ENCODE results near the gene SLC32A1. TPM values are rescaled to one million over a fixed set of nuclear protein-coding genes. Genes with fewer than 3 reads are reported as not detected.

Gene SLC32A1
- total RNA-seq, 8 experiments from 2014 or later, result 0.14 to 2.4 (median 0.59) TPM; not detected in 1

DNA sequence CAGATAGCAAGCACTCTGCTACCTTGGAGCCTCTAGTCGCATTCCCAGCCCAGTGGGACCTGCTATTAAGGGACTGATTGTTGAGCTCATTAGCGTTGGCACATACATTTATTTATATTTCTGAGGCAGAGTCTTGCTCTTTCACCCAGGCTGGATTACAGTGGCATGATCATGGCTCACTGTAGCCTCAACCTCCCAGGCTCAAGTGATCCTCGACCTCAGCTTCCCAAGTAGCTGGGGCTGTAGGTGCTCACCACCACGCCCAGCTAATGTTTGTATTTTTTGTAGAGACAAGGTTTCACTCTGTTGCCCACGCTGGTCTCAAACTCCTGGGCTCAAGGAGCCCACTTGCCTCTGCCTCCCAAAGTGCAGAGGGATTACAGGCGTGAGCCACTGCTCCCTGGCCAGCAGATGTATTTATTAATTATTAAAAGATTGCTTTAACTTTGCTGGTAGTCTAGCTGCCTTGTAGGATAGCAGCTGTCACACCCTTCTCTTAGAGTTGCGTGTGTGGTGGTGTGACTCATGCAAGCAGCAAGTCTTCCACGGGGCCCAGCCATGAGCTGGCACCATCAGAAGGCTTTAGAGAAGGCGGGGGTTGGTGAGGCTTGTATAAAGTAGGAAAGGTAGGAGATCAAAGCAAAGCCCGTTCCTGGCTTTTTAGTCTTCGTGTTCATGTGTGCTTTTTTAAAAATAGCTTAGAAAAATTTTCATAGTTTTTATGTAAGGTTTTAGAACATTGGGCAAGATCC lies 40.5 kb downstream of the SLC32A1 start:
- peak in 3 of 8 experiments; percentile 57 to 100 (median 100) for ATAC-seq (replicated peaks in 6 of 8)
- Histone ChIP-seq H3K4me3 (no peak overlapping the region), H3K4me1 (replicated peaks in 1 of 2) (no peaks in the 10 kb centered on the region), H3K27ac (no peak overlapping the region)
- in situ Hi-C loops (cut with MboI; ENCODE audit: low pct_unique_long_range_greater_than_20kb in 2 of 9, low sequenced_read_pairs in 9 of 9, unreplicated experiment in 9 of 9), result no loop called here
- WGBS, 10 experiments, result 30 to 97% (median 86%) methylated on average over 2 to 9 of the region's 11 CpGs; no CpG with 5 or more reads in 1 of the 10 experiments

DNA sequence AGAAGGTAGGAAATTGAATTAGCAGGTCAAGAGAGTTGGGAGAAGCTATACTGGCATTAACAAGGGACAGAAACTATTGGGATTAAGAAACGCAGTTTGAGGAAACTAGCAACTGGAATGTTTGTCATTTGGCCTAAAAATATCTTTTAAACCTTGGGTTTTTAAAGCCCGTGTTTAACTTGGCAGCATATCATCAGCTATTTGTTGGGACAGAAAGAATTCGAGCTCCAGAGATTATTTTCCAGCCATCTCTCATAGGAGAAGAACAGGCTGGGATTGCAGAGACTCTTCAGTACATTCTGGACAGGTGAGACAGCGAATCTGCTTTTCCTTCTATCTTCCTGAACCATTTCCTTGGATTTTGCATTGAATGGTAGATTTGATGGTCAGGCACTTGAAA lies 41.8 kb downstream of the SLC32A1 start:
- no peaks in the 10 kb centered on the region for H3K4me1 ChIP-seq (replicated peaks in 1 of 2)
- no peak for ATAC-seq (replicated peaks in 6 of 8)
- in situ Hi-C loops (cut with MboI; ENCODE audit: low pct_unique_long_range_greater_than_20kb in 2 of 9, low sequenced_read_pairs in 9 of 9, unreplicated experiment in 9 of 9), result no loop called here
- H3K4me3 ChIP-seq, result no peak overlapping the region
- no peak overlapping the region for H3K27ac ChIP-seq
- 67 to 100% (median 95%) methylated on average over 2 to 4 of the region's 4 CpGs for WGBS, 10 experiments

DNA sequence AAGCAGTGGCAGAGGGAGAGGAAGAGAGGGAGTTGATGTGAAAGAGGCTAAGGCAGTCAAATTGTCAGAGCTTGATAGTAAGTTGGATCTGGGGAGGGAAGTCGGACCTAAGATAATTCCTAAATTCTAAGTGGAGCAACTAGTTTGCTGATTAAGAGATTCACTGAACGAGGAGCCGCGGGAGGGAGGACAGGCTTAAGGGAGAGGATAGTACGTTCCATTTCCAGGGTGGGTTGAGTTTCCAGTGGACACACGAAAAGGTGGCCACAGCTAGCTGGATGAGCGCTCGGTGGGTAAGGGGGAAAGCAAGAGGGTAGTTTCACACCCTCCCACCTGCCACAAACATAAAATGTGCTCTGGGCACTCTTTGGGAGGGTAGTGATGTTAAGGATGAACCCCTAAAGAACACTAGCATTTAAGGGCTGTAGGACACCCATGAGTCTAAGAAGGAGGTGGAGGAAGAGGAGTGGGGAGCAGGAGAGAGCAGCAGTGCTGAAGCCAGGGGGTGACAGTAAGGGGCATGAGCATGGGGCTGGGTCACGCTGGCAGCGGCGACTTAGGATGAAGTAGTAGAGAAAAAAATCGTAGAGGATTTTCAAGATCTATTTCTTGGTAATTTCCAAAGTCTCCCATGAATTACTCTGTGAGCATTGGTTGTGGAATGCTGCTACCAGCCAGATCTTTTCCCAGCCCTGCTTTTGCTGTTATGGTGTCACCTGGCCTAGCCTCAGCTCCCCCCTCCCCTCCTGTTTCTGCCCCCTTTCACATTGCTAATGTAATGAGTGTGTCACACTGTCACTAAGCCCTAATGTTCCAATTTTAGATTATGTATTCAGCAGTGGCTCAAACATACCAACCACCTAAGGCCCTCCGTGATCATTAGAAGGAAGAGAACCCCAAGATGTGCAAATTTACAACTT lies 45.4 kb downstream of the SLC32A1 start:
- Histone ChIP-seq H3K4me3 (no peak overlapping the region), H3K27ac (no peak overlapping the region), H3K4me1 (replicated peaks in 1 of 2) (no peaks in the 10 kb centered on the region)
- WGBS, 10 experiments, result 60 to 100% (median 96%) methylated on average over 1 to 11 of the region's 13 CpGs; no CpG with 5 or more reads in 1 of the 10 experiments
- ATAC-seq (replicated peaks in 6 of 8), result no peak
- in situ Hi-C loops (cut with MboI; ENCODE audit: low pct_unique_long_range_greater_than_20kb in 2 of 9, low sequenced_read_pairs in 9 of 9, unreplicated experiment in 9 of 9), result no loop called here

DNA sequence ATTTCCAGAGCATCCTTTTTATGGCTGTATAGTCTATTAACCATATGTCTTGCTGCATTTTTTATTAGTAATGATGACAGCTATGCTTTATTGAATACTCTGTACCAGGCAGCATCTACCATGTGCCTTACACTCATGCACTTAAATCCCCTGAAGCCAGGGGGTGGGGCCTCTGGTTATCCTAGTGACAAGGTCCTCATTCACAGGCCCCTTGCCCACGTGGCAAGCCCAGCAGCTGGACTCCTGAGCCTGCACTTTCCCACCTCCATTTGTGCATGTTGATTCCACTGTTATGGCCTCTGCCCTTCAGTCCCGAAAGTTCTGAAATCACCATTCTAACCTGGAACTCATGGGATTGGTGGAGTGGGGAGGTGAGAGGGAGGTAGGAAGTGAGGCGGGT lies 46.3 kb downstream of the SLC32A1 start:
- H3K4me1 ChIP-seq (replicated peaks in 1 of 2), result no peaks in the 10 kb centered on the region
- ATAC-seq (replicated peaks in 6 of 8), result no peak
- no peak overlapping the region for H3K4me3 ChIP-seq
- no peak overlapping the region for H3K27ac ChIP-seq
- WGBS, 10 experiments, result 80 to 100% (median 100%) methylated on average over 1 to 2 of the region's 3 CpGs; no CpG with 5 or more reads in 5 of the 10 experiments
- in situ Hi-C loops (cut with MboI; ENCODE audit: low pct_unique_long_range_greater_than_20kb in 2 of 9, low sequenced_read_pairs in 9 of 9, unreplicated experiment in 9 of 9), result no loop called here

DNA sequence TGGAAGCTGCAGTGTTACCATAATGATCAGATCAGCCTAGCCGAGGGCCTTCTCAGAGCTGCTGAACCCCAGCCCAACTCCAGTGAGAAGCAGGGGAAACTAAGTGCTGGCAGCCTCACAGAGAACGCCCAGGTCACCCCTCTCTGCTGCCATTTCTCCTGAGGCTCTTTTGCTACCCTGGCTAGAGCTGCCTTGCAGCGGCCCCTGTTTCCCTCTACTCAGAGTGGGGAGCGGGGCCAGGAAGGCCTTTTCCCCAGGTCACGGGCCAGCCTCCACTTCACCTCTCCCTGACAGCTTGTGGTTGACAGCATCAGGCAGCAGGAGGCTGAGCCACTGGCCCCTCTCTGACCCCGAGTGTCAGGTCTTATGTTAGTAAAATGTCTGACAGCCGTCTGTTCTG lies 46.7 kb downstream of the SLC32A1 start:
- 60 to 100% (median 80%) methylated on average over 1 of the region's 7 CpGs; no CpG with 5 or more reads in 6 of the 10 experiments for WGBS, 10 experiments
- in situ Hi-C loops (cut with MboI; ENCODE audit: low pct_unique_long_range_greater_than_20kb in 2 of 9, low sequenced_read_pairs in 9 of 9, unreplicated experiment in 9 of 9), result no loop called here
- H3K27ac ChIP-seq, result no peak overlapping the region
- ATAC-seq (replicated peaks in 6 of 8), result no peak
- H3K4me1 ChIP-seq (replicated peaks in 1 of 2), result no peaks in the 10 kb centered on the region
- H3K4me3 ChIP-seq, result no peak overlapping the region

DNA sequence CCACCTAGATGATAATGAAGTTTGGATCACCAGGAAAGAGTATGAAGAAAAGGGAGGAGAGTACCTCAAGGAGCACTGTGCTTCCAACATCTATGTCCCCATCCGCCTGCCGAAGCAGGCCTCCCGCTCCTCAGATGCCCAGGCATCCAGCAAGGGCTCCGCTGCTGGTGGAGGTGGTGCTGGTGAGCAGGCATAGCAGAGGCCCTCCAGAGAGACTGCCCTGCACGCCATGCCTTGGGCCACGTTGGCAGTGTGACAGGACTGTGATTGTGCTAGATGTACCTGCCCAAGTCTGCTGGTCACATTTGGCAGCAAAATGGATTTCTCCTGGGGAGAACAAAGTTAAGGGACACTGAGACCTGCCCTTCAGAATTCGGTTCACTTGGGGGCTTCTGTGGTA lies 47.3 kb downstream of the SLC32A1 start:
- no peaks in the 10 kb centered on the region for H3K4me1 ChIP-seq (replicated peaks in 1 of 2)
- 83 to 100% (median 92%) methylated on average over 1 to 4 of the region's 7 CpGs; no CpG with 5 or more reads in 4 of the 10 experiments for WGBS, 10 experiments
- H3K27ac ChIP-seq, result no peak overlapping the region
- ATAC-seq (replicated peaks in 6 of 8), result no peak
- no peak overlapping the region for H3K4me3 ChIP-seq
- in situ Hi-C loops (cut with MboI; ENCODE audit: low pct_unique_long_range_greater_than_20kb in 2 of 9, low sequenced_read_pairs in 9 of 9, unreplicated experiment in 9 of 9), result no loop called here

DNA sequence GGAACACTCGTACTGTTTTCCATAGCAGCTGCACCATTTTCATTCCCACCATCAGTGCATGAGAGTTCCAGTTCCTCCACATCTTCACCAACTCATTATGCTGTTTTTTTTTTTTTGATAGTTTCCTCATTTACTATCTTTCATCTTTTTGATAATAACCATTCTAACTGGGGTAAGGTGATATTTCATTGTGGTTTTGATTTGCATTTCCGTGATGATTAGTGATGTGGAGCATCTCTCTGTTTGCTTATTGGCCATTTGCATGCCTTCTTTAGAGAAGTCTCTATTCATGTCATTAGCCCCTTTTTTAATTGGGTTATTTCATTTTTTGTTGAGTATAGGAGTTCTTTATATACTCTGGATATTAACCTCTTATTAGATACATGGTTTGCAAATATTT lies 49.9 kb downstream of the SLC32A1 start:
- Histone ChIP-seq H3K27ac (no peak overlapping the region), H3K4me1 (replicated peaks in 1 of 2) (no peaks in the 10 kb centered on the region), H3K4me3 (no peak overlapping the region)
- ATAC-seq (replicated peaks in 6 of 8), result no peak
- WGBS, 10 experiments, result 73 to 100% (median 100%) methylated on average over 1 to 2 of the region's 2 CpGs; no CpG with 5 or more reads in 1 of the 10 experiments
- in situ Hi-C loops (cut with MboI; ENCODE audit: low pct_unique_long_range_greater_than_20kb in 2 of 9, low sequenced_read_pairs in 9 of 9, unreplicated experiment in 9 of 9), result no loop called here

DNA sequence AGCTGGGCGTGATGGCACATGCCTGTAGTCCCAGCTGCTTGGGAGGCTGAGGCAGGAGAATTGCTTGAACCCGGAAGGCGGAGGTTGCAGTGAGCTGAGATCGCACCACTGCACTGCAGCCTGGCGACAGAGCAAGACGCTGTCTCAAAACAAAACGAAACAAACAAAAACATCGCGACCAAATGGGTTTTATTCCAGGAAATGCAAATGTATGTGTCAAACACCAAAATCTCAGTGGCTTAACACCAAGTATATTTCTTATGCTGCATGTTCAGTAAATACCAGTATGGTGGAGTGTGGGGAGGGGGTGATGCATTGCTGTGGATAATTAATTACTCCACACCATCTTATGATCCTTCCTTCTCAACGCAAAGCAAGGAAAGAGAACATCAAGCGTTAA lies 52.1 kb downstream of the SLC32A1 start:
- ATAC-seq (replicated peaks in 6 of 8), result no peak
- in situ Hi-C loops (cut with MboI; ENCODE audit: low pct_unique_long_range_greater_than_20kb in 2 of 9, low sequenced_read_pairs in 9 of 9, unreplicated experiment in 9 of 9), result no loop called here
- peaks cover 4 to 8% of the 10 kb centered on the region in 2 donors for H3K4me1 ChIP-seq (replicated peaks in 1 of 2)
- WGBS, 10 experiments, result 94 to 100% (median 97%) methylated on average over 2 to 8 of the region's 11 CpGs; no CpG with 5 or more reads in 2 of the 10 experiments
- no peak overlapping the region for H3K27ac ChIP-seq
- H3K4me3 ChIP-seq, result no peak overlapping the region

Other genes with a start within 250 kb of the SLC32A1 start
- gene ADIG, start 143.3 kb upstream of the SLC32A1 start, total RNA-seq, result not detected
- gene ARHGAP40, start 122.7 kb upstream of the SLC32A1 start, total RNA-seq, result under 1 TPM in 2 of 8 experiments, not detected in 6; 0.21 to 0.95 TPM
- gene ACTR5, start 24.0 kb downstream of the SLC32A1 start, total RNA-seq, result 1 to 10 TPM; 4.3 to 8.0 (median 5.3) TPM
- gene PPP1R16B, start 81.2 kb downstream of the SLC32A1 start, total RNA-seq, result 1 to 10 TPM in 6 of 8 experiments, under 1 TPM in 2; 0.14 to 3.7 (median 2.6) TPM
- 10 to 100 TPM in 3 of 8 experiments, 1 to 10 TPM in 4, under 1 TPM in 1; 0.86 to 22.0 (median 3.3) TPM for gene FAM83D, start 201.9 kb downstream of the SLC32A1 start, total RNA-seq
- gene DHX35, start 237.9 kb downstream of the SLC32A1 start, total RNA-seq, result 10 to 100 TPM in 6 of 8 experiments, 1 to 10 TPM in 2; 6.9 to 16.6 (median 11.4) TPM

Data from motor neuron (in vitro differentiated cells).